Ammon's horn (tissue), 1 donor: ENCODE data around the gene GUCY1A2.
"Not testable (repeated sequence)": the region's sequence is repeated elsewhere in the genome, so short reads cannot be mapped to it uniquely, and the experiment has no call there.

Source experiments
- DNase-seq: peaks from one replicate; pipeline ENCODE4 v3.0.0-alpha.2; 2016; ENCODE audit warnings: low spot score

GUCY1A2 gene

DNA sequence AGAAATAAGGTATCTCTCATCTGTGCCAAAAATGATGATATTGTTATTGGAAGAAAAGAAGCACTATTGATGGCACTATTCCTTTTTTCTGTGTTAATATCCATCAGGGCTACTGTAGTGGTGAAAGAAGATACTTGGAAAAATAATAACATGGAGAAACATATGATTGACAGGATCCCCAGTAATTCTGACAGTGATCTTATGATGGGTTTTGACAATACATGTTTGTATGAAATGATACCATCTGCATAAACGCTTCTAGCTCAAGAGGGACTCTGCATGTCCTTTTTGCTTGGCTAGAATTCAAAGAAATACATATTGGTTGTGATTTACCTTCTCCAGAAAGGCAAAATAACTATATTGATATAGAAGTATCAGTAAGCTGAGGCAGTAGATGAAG, 178.1 kb downstream of the GUCY1A2 start:
- no peak for DNase-seq

- no peak for DNase-seq
Observed at GRCh38 chr11:106834567-106834966, 183.7 kb downstream of the GUCY1A2 start.

DNA sequence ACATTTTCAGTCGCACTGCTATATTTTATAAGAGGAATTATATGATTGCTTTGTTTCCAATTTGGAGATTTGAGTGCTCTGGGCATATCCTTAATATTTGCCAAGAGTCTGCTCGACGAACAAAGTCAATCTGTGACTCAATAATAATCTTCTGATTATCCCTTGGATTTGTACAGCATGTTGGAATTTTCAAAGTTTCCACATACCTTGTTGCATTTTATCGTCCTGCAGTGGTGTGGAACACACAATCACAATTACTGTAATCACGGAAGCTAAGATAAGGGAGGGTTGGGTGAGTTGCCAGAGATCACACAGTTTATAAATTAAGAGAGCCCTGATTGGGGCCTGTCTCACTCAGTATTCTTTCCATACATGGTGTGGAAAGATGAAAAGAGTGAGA, 189.3 kb downstream of the GUCY1A2 start:
- no peak for DNase-seq

GRCh38 chr11:106828576-106828975, 189.7 kb downstream of the GUCY1A2 start:
- no peak for DNase-seq

DNA sequence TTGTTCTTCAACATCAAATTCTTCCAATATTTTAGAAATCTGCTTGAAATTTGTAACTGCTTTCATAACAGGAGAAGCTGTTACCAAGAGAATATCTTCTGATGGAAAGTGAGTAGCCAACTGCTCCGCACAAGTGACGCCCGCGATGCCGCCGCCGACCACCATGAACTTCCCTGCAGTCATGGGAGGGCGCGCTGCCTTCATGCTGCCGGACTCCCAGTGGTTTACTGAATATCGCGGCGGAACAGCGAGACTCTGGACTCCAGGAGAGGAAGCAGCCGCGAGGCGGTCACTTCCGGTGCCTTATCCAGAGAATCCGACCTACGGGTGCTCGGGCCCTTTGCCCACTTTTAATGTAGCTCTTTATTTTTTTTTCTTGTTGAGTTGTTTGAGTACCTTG, 190.6 kb downstream of the GUCY1A2 start:
- DNase-seq, result no peak

DNA sequence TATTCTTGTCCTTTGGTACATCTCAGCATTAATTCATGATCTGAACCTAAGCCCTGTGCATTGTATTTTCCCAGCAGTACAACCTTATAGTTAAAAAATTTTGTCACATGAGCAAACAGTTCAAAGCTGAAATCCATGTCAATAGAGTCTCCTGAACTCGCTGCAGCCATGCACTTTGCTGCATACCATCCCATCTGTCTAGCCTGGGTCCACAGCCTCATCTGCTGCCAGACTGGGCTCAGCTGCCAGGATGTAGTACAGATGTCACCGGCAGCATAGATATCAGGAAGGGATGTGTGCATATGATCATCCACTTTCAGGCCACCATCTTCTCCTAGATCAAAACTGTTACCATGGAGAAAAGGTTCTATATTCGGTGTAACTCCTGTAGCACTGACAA, 191.7 kb downstream of the GUCY1A2 start:
- not testable (repeated sequence) for DNase-seq

- DNase-seq, result no peak
Observed at GRCh38 chr11:106821826-106822225, 196.4 kb downstream of the GUCY1A2 start.

DNA sequence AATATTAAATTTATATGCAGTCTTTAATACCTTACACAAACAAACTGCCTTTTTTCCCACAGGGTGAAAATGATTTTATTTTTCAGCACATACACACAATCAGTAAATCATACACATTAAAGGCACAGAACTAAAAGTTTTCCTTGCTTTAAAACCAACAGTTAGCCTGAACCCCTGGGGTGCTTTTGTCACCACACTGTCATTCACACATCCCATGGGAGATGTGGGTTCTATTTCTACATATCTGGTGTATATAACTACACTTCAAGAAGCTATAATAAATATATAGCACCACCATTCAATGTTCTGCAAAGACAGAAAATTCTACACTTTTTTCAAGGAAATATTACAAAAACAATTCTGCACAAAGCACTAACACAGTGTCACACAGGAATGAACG, 197.0 kb downstream of the GUCY1A2 start:
- DNase-seq, result no peak

- no peak for DNase-seq
Observed at GRCh38 chr11:106818443-106818842, 199.8 kb downstream of the GUCY1A2 start.

DNA sequence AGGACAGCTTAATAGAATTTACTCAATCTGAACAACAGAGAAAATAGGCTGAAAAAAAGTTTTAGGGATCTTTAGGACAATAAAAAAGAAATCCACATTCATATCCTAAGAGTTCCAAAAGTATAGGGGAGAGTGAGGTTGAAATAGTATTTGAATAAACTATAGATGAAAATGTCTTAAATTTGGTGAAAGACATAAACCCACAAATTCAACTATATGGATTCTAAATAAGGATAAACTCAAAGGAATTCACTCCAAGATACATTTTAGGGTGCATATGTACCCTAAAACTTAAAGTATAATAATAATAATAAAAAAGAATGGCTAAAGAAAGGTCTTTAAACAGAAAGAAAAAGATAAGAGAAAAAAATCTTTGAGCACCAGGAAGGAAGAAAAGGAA, 203.1 kb downstream of the GUCY1A2 start:
- DNase-seq, result no peak

- DNase-seq, result no peak
Observed at GRCh38 chr11:106813806-106814205, 204.5 kb downstream of the GUCY1A2 start.

- DNase-seq, result no peak
Observed at GRCh38 chr11:106794058-106794457, 224.2 kb downstream of the GUCY1A2 start.

DNA sequence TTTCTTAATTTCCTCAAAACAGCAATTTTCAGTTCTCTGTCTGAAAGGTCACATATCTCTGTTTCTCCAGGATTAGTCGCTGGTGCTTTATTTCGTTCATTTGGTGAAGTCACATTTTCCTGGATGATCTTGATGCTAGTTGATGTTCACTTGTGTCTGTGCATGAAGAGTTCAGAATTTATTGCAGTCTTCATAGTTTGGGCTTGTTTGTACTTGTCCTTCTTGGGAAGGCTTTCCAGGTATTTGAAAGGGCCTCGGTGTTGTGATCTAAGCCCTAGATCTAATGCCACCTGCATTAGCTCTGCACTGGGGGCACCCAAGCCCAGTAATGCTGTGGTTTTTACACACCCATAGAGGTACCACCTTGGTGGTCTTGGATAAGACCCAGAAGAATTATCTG, 228.9 kb downstream of the GUCY1A2 start:
- DNase-seq, result no peak

DNA sequence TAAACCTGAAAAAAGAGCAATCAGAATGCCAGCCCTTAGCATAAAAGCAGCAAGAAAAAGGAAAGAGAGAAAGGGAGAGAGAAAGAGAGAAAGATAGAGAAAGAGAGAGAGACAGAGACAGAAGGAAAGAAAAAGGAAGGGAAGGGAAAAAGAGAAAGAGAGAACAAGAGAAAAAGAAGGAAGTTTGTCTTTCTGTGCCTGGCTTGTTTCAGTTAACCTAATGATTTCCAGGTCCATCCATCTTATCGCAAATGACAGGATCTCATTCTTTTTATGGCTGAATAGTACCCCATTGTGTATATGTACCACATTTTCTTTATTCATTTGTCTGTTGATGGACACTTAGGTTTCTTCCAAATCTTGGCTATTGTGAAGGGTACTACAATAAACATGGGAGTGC, 230.8 kb downstream of the GUCY1A2 start:
- DNase-seq, result no peak

DNA sequence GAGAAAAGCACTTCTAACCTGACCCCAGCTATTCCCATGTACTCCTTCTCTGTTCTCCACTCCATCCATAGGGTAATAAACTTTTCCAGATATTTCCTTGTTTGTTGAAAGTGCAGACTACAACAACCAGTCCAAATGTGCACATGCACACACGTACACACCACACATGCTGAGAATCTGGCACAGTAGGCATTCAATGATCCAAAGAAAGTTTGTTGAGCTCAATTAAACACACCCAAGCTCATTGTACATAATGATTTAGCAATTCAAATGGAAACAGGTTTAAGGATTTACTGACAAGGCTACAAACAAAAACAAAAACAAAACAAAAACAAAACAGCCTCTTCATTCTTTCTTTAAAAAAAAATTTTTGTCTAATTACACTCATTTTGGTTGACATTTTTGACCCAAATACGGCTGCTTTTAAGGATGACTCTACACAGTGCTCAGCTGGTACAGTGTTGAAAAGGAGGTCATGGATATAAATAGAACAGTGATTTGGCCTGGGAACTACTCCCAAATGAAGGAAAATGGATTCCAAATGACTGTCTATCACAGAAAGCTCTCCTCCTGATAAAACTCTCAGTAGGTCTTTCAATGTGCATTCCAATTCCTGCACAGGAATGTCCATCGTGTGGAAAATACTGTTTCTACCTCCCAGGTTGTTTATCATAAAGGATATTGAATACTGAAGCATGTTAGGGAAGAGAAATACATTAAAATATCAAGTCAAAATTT, 232.2 kb downstream of the GUCY1A2 start:
- no peak for DNase-seq

- DNase-seq, result not testable (repeated sequence)
Observed at GRCh38 chr11:106777302-106777701, 241.0 kb downstream of the GUCY1A2 start.

- DNase-seq, result no peak
Observed at GRCh38 chr11:106770489-106771085, 247.7 kb downstream of the GUCY1A2 start.

DNA sequence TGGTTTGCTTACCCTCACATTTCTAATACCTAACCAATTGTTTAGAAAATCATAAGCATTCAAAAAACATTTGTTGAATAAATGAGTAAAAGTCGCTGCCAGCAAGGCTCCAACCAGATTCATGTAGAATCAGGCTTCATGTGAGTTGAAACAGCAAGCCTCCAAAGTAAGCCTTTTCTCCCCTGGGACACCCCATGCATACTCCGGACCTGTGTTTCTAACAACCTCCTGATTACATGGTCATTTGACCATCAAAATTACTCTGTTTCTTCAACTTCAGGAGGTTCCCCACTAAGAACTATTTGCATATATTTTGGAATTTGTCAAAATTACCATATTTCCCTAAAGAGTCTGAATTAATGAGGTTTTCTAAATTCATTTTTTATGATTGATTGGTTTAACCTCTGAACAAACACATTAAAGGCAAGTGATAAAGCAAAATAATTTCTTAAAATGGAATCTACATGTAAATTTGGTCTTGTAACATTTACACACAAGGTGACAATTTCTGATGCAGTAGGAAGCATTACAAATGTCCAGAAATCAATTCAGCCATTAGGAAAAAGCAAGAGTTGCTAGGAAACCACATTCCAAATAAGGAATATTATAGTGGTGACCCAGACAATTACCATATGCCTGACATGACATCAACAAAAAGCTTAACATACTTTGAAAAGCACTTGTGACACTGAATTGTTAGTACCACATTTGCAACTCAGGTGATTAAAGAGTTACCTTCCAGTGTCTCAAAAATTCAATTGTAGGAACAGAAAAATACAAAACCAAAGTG, 252.6 kb downstream of the GUCY1A2 start:
- no peak for DNase-seq

DNA sequence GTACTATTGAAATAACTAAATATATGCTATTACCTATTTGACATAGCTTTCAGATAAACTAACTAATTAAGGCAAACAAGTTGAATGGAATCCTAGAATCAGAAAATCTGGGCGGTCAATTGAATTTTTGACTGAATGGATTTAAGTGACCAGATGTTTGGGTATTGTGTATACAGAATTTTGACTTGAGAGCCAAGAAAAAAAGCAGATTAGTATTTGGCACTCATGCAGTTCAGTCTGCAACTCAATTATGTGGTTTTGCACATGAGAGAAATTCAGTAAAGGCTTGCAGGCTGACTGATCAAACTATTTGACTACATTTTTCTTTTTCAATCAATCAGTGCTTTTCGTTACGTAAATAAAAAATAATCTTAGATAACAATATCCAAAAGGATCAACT, 254.8 kb downstream of the GUCY1A2 start:
- DNase-seq, result no peak

DNA sequence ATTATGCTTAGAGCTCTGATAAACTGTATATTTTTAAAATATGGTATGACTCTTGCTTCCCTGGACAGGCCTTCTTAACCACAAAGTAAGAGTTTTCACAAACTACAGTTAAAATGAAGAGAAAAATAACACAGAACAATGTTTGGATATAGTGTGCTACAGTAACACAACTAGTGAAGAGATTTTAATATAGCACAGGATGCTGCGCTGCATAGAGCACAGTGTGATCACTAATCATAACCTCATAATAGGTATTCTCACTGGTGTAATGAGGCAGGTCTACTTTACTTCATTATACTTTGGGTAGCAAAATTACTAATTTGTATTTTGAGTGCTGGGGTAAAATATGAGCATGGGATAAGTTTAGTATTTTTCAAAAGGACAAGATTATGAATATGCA, 256.5 kb downstream of the GUCY1A2 start:
- no peak for DNase-seq

DNA sequence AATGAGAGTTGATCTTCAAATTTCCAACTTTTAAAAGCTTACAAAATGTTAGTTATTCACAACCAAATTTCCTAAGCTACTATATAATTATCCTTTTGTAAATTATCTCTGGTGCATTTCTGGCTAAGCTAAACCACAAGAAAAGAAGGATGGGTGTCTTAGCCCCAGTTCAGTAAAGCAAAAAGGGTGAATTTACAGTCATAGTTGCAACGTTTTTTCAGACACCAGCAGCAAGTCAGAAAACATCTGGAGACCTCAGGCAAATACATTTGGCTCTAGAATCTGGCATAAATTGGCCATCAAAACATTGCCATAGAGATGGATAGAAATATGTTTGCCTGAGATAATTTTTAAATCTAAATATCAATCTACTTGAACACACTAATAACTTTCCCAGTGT, 257.0 kb downstream of the GUCY1A2 start:
- DNase-seq, result no peak

DNA sequence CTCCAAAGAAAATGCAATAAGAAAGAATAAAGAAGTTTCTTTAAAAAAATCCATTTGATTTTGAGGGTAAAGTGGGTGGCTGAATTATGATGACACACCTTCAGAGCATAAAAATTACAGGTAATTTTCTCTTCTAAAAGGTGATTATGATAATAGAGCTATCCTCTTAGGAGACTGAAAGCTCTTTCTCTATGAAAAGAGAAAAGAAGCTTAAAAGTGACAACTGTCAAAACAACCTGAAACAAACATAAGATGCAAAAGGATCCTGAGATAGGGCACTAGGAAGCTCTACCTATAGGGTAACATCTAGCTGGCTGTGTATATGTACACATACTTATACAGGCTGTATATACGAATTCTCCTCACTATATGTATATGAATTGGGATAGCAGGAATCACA, 270.2 kb downstream of the GUCY1A2 start:
- no peak for DNase-seq

- no peak for DNase-seq
Observed at GRCh38 chr11:106745941-106746340, 272.3 kb downstream of the GUCY1A2 start.
